Mesendoderm (in vitro differentiated cells): Measurements from ENCODE around the gene HOXD4.
A peak's percentile ranks its signal among the peaks of the same experiment; 100 is the strongest.

ENCODE experiments used
- DNase-seq: peaks from one replicate; pipeline ENCODE4 v3.0.0; 2013
- H2AK5ac ChIP-seq: 2 replicates; pipeline ENCODE4 v1.6.1; 2013; ENCODE audit warnings: low read length, inconsistent platforms
- H2BK120ac ChIP-seq: 2 replicates; pipeline ENCODE4 v1.6.1; 2013; ENCODE audit warnings: low read depth, mild to moderate bottlenecking, low read length, moderate library complexity, mixed read lengths
- H2BK15ac ChIP-seq: replicated peaks from 2 replicates; pipeline ENCODE4 v1.6.1; 2013; ENCODE audit warnings: low read depth, mild to moderate bottlenecking, moderate library complexity
- H2BK5ac ChIP-seq: 2 replicates; pipeline ENCODE4 v1.6.1; 2013; ENCODE audit warnings: low read length, inconsistent platforms
- H3K18ac ChIP-seq: 2 replicates; pipeline ENCODE4 v1.6.1; 2013; ENCODE audit warnings: mild to moderate bottlenecking, low read length, mixed read lengths
- H3K23ac ChIP-seq: one replicate; pipeline ENCODE4 v1.6.1; 2013; ENCODE audit warnings: low read length
- H3K27ac ChIP-seq: 2 replicates; pipeline ENCODE4 v1.5.1; 2013; ENCODE audit warnings: low read depth, mild to moderate bottlenecking, inconsistent platforms, low read length, moderate library complexity
- H3K27me3 ChIP-seq: 2 replicates; pipeline ENCODE4 v1.6.1; 2013; ENCODE audit warnings: low read length, control low read depth, mild to moderate bottlenecking, inconsistent platforms; ENCODE audit not compliant: insufficient read depth, poor library complexity
- H3K36me3 ChIP-seq: 2 replicates; pipeline ENCODE4 v1.6.1; 2013; ENCODE audit warnings: low read length, inconsistent platforms; ENCODE audit not compliant: control insufficient read depth, insufficient read depth
- H3K4ac ChIP-seq: one replicate; pipeline ENCODE4 v1.6.1; 2013; ENCODE audit warnings: low read depth, mild to moderate bottlenecking, low read length, moderate library complexity
- H3K4me1 ChIP-seq: 2 replicates; pipeline ENCODE4 v1.6.1; 2013; ENCODE audit warnings: low read depth, low read length, inconsistent platforms; ENCODE audit not compliant: control insufficient read depth
- H3K4me2 ChIP-seq: 2 replicates; pipeline ENCODE4 v1.6.1; 2013; ENCODE audit warnings: low read length
- H3K4me3 ChIP-seq: 2 replicates; pipeline ENCODE4 v1.5.1; 2013; ENCODE audit warnings: mild to moderate bottlenecking, low read length
- H3K56ac ChIP-seq: one replicate; pipeline ENCODE4 v1.6.1; 2013; ENCODE audit warnings: low read length
- H3K79me1 ChIP-seq: 2 replicates; pipeline ENCODE4 v1.6.1; 2013; ENCODE audit warnings: low read length, inconsistent platforms
- H3K79me2 ChIP-seq: 2 replicates; pipeline ENCODE4 v1.6.1; 2013; ENCODE audit warnings: mild to moderate bottlenecking, low read length; ENCODE audit not compliant: control insufficient read depth, insufficient read depth
- H3K9ac ChIP-seq: 2 replicates; pipeline ENCODE4 v1.6.1; 2013; ENCODE audit warnings: low read length, inconsistent platforms
- H4K5ac ChIP-seq: one replicate; pipeline ENCODE4 v1.6.1; 2013; ENCODE audit warnings: low read length
- H4K8ac ChIP-seq: one replicate; pipeline ENCODE4 v1.6.1; 2013; ENCODE audit warnings: low read depth, mild to moderate bottlenecking, control low read depth, low read length, moderate library complexity
- WGBS: extraction: QIAGEN DNeasy Blood & Tissue Kit; methylation state at CpG from one replicate; pipeline ENCODE4 v1.1.7; 2013; ENCODE audit warnings: low lambda C conversion rate, missing lambda C conversion rate; ENCODE audit not compliant: insufficient coverage; ENCODE audit errors: extremely low coverage; 5-methylcytosine and 5-hydroxymethylcytosine counted together

The HOXD4 gene

GRCh38 chr2:176133389-176133788 lies 18.0 kb upstream of the HOXD4 start:
- Histone ChIP-seq H2AK5ac (no peak overlapping the region), H3K27ac (no peak overlapping the region), H3K79me1 (no peaks in the 10 kb centered on the region), H2BK5ac (no peak overlapping the region), H3K27me3 (peaks cover 91% of the 10 kb centered on the region), H3K9ac (no peak overlapping the region), H3K56ac (no peak overlapping the region), H4K8ac (no peak overlapping the region), H4K5ac (no peak overlapping the region), H3K18ac (no peak overlapping the region), H2BK15ac (no peak overlapping the region), H3K4me2 (no peak overlapping the region), H3K4me3 (no peak overlapping the region), H3K36me3 (no peaks in the 10 kb centered on the region), H3K4ac (no peak overlapping the region), H3K23ac (no peak overlapping the region), H2BK120ac (no peak overlapping the region), H3K4me1 (no peaks in the 10 kb centered on the region), H3K79me2 (no peaks in the 10 kb centered on the region)
- no peak for DNase-seq

GRCh38 chr2:176134035-176134434 lies 17.3 kb upstream of the HOXD4 start:
- Histone ChIP-seq H3K79me1 (no peaks in the 10 kb centered on the region), H3K9ac (no peak overlapping the region), H3K4me3 (no peak overlapping the region), H3K56ac (no peak overlapping the region), H2BK5ac (no peak overlapping the region), H3K79me2 (no peaks in the 10 kb centered on the region), H4K5ac (no peak overlapping the region), H3K23ac (no peak overlapping the region), H3K36me3 (no peaks in the 10 kb centered on the region), H2AK5ac (no peak overlapping the region), H3K4me2 (no peak overlapping the region), H3K27ac (no peak overlapping the region), H3K18ac (no peak overlapping the region), H2BK120ac (no peak overlapping the region), H2BK15ac (no peak overlapping the region), H3K27me3 (peaks cover 92% of the 10 kb centered on the region), H3K4ac (no peak overlapping the region), H4K8ac (no peak overlapping the region), H3K4me1 (no peaks in the 10 kb centered on the region)
- DNase-seq = no peak
- no CpG with 5 or more reads among the region's 4 CpGs for WGBS

GRCh38 chr2:176135035-176135440 lies 16.3 kb upstream of the HOXD4 start:
- Histone ChIP-seq H3K9ac (no peak overlapping the region), H3K27me3 (peaks cover 91% of the 10 kb centered on the region), H3K4me1 (no peaks in the 10 kb centered on the region), H3K56ac (no peak overlapping the region), H3K4ac (no peak overlapping the region), H2BK120ac (no peak overlapping the region), H3K79me2 (no peaks in the 10 kb centered on the region), H3K79me1 (no peaks in the 10 kb centered on the region), H2BK5ac (no peak overlapping the region), H3K4me2 (no peak overlapping the region), H4K8ac (no peak overlapping the region), H3K18ac (no peak overlapping the region), H3K36me3 (no peaks in the 10 kb centered on the region), H3K23ac (no peak overlapping the region), H4K5ac (no peak overlapping the region), H3K4me3 (no peak overlapping the region), H3K27ac (no peak overlapping the region), H2AK5ac (no peak overlapping the region), H2BK15ac (no peak overlapping the region)
- peak; percentile 27 for DNase-seq

- Histone ChIP-seq H2BK5ac (no peak overlapping the region), H2AK5ac (no peak overlapping the region), H3K79me1 (no peaks in the 10 kb centered on the region), H3K4me2 (peak overlapping the region; percentile 44), H3K4me3 (peak overlapping the region; percentile 14), H3K36me3 (no peaks in the 10 kb centered on the region), H2BK15ac (no peak overlapping the region), H3K9ac (peak overlapping the region; percentile 25), H4K5ac (no peak overlapping the region), H3K27ac (no peak overlapping the region), H3K4ac (no peak overlapping the region), H4K8ac (no peak overlapping the region), H3K18ac (no peak overlapping the region), H2BK120ac (no peak overlapping the region), H3K56ac (peak overlapping the region; percentile 32), H3K27me3 (peaks cover 82% of the 10 kb centered on the region), H3K23ac (no peak overlapping the region), H3K79me2 (no peaks in the 10 kb centered on the region), H3K4me1 (no peaks in the 10 kb centered on the region)
- peak; percentile 46 for DNase-seq
- WGBS = no CpG with 5 or more reads among the region's 71 CpGs
These were observed 14.7 kb upstream of the HOXD4 start for GRCh38 chr2:176136374-176137251.

- H2BK120ac ChIP-seq = no peak overlapping the region
- no peak overlapping the region for H2BK15ac ChIP-seq
- H3K56ac ChIP-seq = no peak overlapping the region
- H3K23ac ChIP-seq = no peak overlapping the region
- H3K79me2 ChIP-seq = no peaks in the 10 kb centered on the region
- no peak for DNase-seq
- no peak overlapping the region for H3K18ac ChIP-seq
- peaks cover 83% of the 10 kb centered on the region for H3K27me3 ChIP-seq
- H4K5ac ChIP-seq = no peak overlapping the region
- H3K9ac ChIP-seq = no peak overlapping the region
- H3K4me3 ChIP-seq = no peak overlapping the region
- no peak overlapping the region for H3K4ac ChIP-seq
- H4K8ac ChIP-seq = no peak overlapping the region
- H3K4me1 ChIP-seq = no peaks in the 10 kb centered on the region
- no peaks in the 10 kb centered on the region for H3K36me3 ChIP-seq
- H3K79me1 ChIP-seq = no peaks in the 10 kb centered on the region
- no CpG with 5 or more reads among the region's 2 CpGs for WGBS
- H3K4me2 ChIP-seq = no peak overlapping the region
- no peak overlapping the region for H3K27ac ChIP-seq
- H2BK5ac ChIP-seq = no peak overlapping the region
- no peak overlapping the region for H2AK5ac ChIP-seq
These were observed 14.1 kb upstream of the HOXD4 start for GRCh38 chr2:176137252-176137580.

GRCh38 chr2:176137906-176138305 lies 13.4 kb upstream of the HOXD4 start:
- no peak overlapping the region for H2BK15ac ChIP-seq
- no peak overlapping the region for H3K18ac ChIP-seq
- no peaks in the 10 kb centered on the region for H3K4me1 ChIP-seq
- peaks cover 83% of the 10 kb centered on the region for H3K27me3 ChIP-seq
- no peak overlapping the region for H2AK5ac ChIP-seq
- no peak overlapping the region for H3K4ac ChIP-seq
- no peak overlapping the region for H3K27ac ChIP-seq
- no peaks in the 10 kb centered on the region for H3K36me3 ChIP-seq
- no CpG with 5 or more reads among the region's 8 CpGs for WGBS
- no peak overlapping the region for H2BK5ac ChIP-seq
- H3K79me2 ChIP-seq = no peaks in the 10 kb centered on the region
- no peak overlapping the region for H3K9ac ChIP-seq
- H4K8ac ChIP-seq = no peak overlapping the region
- H3K4me2 ChIP-seq = no peak overlapping the region
- no peak overlapping the region for H3K4me3 ChIP-seq
- no peak for DNase-seq
- no peak overlapping the region for H2BK120ac ChIP-seq
- no peak overlapping the region for H3K56ac ChIP-seq
- H3K79me1 ChIP-seq = no peaks in the 10 kb centered on the region
- H3K23ac ChIP-seq = no peak overlapping the region
- no peak overlapping the region for H4K5ac ChIP-seq
